Osteocyte (in vitro differentiated cells): ENCODE results near the gene DNAAF9. TPM values are rescaled to one million over a fixed set of nuclear protein-coding genes. Genes with fewer than 3 reads are reported as not detected.
"Not testable (repeated sequence)": the region's sequence is repeated elsewhere in the genome, so short reads cannot be mapped to it uniquely, and the experiment has no call there.

ENCODE experiments used
- DNase-seq: peaks from one replicate; pipeline ENCODE4 v3.0.0; 2021; ENCODE audit warnings: mixed read lengths; ENCODE audit not compliant: unreplicated experiment; ENCODE audit errors: extremely low spot score
- H3K27ac Mint-ChIP-seq: one replicate; pipeline ENCODE4 v1.8.0; 2021; ENCODE audit warnings: mild to moderate bottlenecking, mixed read lengths; ENCODE audit not compliant: unreplicated experiment
- H3K27me3 Mint-ChIP-seq: one replicate; pipeline ENCODE4 v1.8.0; 2021; ENCODE audit warnings: mixed read lengths; ENCODE audit not compliant: unreplicated experiment
- H3K36me3 Mint-ChIP-seq: one replicate; pipeline ENCODE4 v1.8.0; 2021; ENCODE audit warnings: mixed read lengths; ENCODE audit not compliant: unreplicated experiment
- H3K4me1 Mint-ChIP-seq: one replicate; pipeline ENCODE4 v1.8.0; 2021; ENCODE audit warnings: mixed read lengths; ENCODE audit not compliant: unreplicated experiment
- H3K4me3 Mint-ChIP-seq: one replicate; pipeline ENCODE4 v1.8.0; 2021; ENCODE audit warnings: mild to moderate bottlenecking, moderate library complexity, mixed read lengths; ENCODE audit not compliant: unreplicated experiment
- H3K9me3 Mint-ChIP-seq: one replicate; pipeline ENCODE4 v1.8.0; 2021; ENCODE audit warnings: mixed read lengths; ENCODE audit not compliant: unreplicated experiment
- CTCF ChIP-seq: fragments of 200-600 bp; sonication (generic); IDR thresholded peaks from 2 replicates; pipeline ENCODE4 v1.5.0; 2021; ENCODE audit warnings: antibody characterized with exemption, mild to moderate bottlenecking, moderate library complexity
- total RNA-seq: library from RNA; stranded (reverse); gene quantifications from 2 replicates; pipeline ENCODE4 v1.2.1, GENCODE V29; 2021

The DNAAF9 gene
- total RNA-seq, 1 donor from 2014 or later, result 13.7 TPM

DNA sequence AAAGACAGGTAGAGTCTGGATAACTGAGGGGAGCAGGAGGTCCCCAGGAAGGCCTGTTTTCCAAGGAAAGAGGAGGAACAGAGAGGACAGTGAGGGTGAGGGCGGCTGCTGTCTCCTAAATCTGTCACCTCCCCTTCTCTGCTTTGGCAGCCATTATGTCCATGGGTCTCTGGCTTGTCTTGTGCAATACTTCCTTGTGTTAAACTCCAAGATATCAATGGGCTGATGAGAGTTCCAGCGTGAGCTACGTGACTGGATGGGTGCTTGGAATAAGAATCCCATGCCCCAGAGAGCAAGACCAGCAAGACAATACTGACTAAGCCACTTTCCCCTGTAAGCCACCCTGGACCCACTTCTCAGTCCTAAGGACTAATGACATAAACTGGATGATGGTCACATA lies 26.3 kb upstream of the DNAAF9 start:
- H3K4me3 Mint-ChIP-seq, result no peak overlapping the region

GRCh38 chr20:3432844-3433243 lies 25.4 kb upstream of the DNAAF9 start:
- no peaks in the 10 kb centered on the region for H3K9me3 Mint-ChIP-seq
- no peak for TF ChIP-seq CTCF
- no peak for DNase-seq
- H3K4me3 Mint-ChIP-seq, result no peak overlapping the region
- peaks cover 11% of the 10 kb centered on the region for H3K27me3 Mint-ChIP-seq
- no peak overlapping the region for H3K27ac Mint-ChIP-seq
- no peaks in the 10 kb centered on the region for H3K36me3 Mint-ChIP-seq
- no peaks in the 10 kb centered on the region for H3K4me1 Mint-ChIP-seq

More for the DNA sequence above, 26.3 kb upstream of the DNAAF9 start:
- no peak for TF ChIP-seq CTCF
- Mint-ChIP-seq H3K36me3 (no peaks in the 10 kb centered on the region), H3K9me3 (no peaks in the 10 kb centered on the region), H3K27ac (no peak overlapping the region), H3K27me3 (peaks cover 14% of the 10 kb centered on the region), H3K4me1 (no peaks in the 10 kb centered on the region)
- no peak for DNase-seq

- no peaks in the 10 kb centered on the region for H3K4me1 Mint-ChIP-seq
- H3K9me3 Mint-ChIP-seq, result no peaks in the 10 kb centered on the region
- H3K36me3 Mint-ChIP-seq, result no peaks in the 10 kb centered on the region
- no peak for TF ChIP-seq CTCF
- peaks cover 13% of the 10 kb centered on the region for H3K27me3 Mint-ChIP-seq
- no peak overlapping the region for H3K27ac Mint-ChIP-seq
- DNase-seq, result no peak
- no peak overlapping the region for H3K4me3 Mint-ChIP-seq
Measured at GRCh38 chr20:3431109-3431508, 23.6 kb upstream of the DNAAF9 start.

GRCh38 chr20:3430376-3431069 lies 23.1 kb upstream of the DNAAF9 start:
- Mint-ChIP-seq H3K9me3 (no peaks in the 10 kb centered on the region), H3K36me3 (no peaks in the 10 kb centered on the region), H3K27me3 (peaks cover 12% of the 10 kb centered on the region), H3K4me3 (no peak overlapping the region), H3K4me1 (no peaks in the 10 kb centered on the region), H3K27ac (no peak overlapping the region)
- DNase-seq, result no peak
- TF ChIP-seq CTCF, result no peak

- H3K27me3 Mint-ChIP-seq, H3K4me1 Mint-ChIP-seq, DNase-seq, H3K36me3 Mint-ChIP-seq, H3K4me3 Mint-ChIP-seq, H3K9me3 Mint-ChIP-seq, H3K27ac Mint-ChIP-seq: not testable (repeated sequence)
Measured at GRCh38 chr20:3426766-3427165, 19.3 kb upstream of the DNAAF9 start.

DNA sequence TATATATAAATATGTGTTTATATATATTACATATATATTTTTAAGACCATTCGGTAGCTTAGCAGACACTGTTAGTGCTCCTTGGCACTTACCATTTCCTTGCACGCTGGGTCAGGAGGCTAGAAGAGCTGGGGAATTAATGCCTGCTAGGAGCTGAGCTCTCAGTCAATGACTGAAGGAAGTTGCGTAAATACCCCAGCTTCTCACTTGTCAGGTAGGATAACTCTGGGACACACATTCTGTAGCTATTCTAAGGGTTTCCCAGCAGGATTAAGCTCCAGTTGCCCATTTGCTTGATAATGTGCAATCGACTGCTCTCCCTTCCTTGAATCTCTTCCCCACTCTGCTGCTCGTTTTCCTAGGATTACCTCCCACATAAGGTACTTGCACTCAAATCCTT lies 15.7 kb upstream of the DNAAF9 start:
- TF ChIP-seq CTCF, result no peak
- no peak overlapping the region for H3K4me3 Mint-ChIP-seq
- H3K36me3 Mint-ChIP-seq, result no peaks in the 10 kb centered on the region
- H3K4me1 Mint-ChIP-seq, result no peaks in the 10 kb centered on the region
- H3K27me3 Mint-ChIP-seq, result peaks cover 17% of the 10 kb centered on the region
- H3K27ac Mint-ChIP-seq, result no peak overlapping the region
- no peaks in the 10 kb centered on the region for H3K9me3 Mint-ChIP-seq
- no peak for DNase-seq
